ENCODE results near the gene TLCD2. TPM values are rescaled to one million over a fixed set of nuclear protein-coding genes. Genes with fewer than 3 reads are reported as not detected.

Gene TLCD2
- total RNA-seq, 1 donor from 2014 or later: 4.0 TPM

- TF ChIP-seq CTCF (conservative IDR thresholded peaks at IDR 0.05): no peak
- H3K4me1 Mint-ChIP-seq (ENCODE audit: unreplicated experiment): peaks cover 10% of the 10 kb centered on the region
- no peak overlapping the region for H3K4me3 Mint-ChIP-seq
- H3K27me3 Mint-ChIP-seq: no peaks in the 10 kb centered on the region
- no peaks in the 10 kb centered on the region for H3K9me3 Mint-ChIP-seq
- no peak overlapping the region for H3K27ac Mint-ChIP-seq
- H3K36me3 Mint-ChIP-seq: no peaks in the 10 kb centered on the region
- no peak for DNase-seq (ENCODE audit: extremely low spot score, unreplicated experiment)
Measured at GRCh38 chr17:1754430-1755112, 44.4 kb upstream of the TLCD2 start.

DNA sequence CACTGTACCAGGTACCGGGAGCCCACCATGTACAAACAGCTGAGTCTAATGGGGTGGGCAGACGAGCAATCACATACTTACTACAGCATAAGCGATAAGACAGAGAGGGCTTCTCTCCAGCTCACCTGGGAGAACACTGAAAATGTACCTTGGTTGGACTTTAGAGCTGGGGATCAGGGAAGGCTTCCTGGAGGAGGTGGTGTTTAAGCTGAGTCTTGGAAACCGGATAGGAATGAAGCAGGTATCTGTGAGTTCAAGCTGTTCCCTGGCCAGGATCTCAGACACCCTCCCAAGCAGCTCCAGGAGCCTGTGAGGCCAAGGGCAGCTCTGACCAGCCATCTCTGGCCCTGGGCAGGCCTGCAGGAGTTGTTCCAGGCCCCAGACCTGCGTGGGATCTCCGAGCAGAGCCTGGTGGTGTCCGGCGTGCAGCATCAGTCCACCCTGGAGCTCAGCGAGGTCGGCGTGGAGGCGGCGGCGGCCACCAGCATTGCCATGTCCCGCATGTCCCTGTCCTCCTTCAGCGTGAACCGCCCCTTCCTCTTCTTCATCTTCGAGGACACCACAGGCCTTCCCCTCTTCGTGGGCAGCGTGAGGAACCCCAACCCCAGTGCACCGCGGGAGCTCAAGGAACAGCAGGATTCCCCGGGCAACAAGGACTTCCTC, 43.7 kb upstream of the TLCD2 start:
- H3K4me3 Mint-ChIP-seq: no peak overlapping the region
- no peaks in the 10 kb centered on the region for H3K27me3 Mint-ChIP-seq
- H3K36me3 Mint-ChIP-seq: no peaks in the 10 kb centered on the region
- TF ChIP-seq CTCF (conservative IDR thresholded peaks at IDR 0.05): no peak
- DNase-seq (ENCODE audit: extremely low spot score, unreplicated experiment): no peak
- no peak overlapping the region for H3K27ac Mint-ChIP-seq
- H3K9me3 Mint-ChIP-seq: no peaks in the 10 kb centered on the region
- peaks cover 10% of the 10 kb centered on the region for H3K4me1 Mint-ChIP-seq (ENCODE audit: unreplicated experiment)

- no peaks in the 10 kb centered on the region for H3K9me3 Mint-ChIP-seq
- no peak overlapping the region for H3K27ac Mint-ChIP-seq
- H3K4me3 Mint-ChIP-seq: no peak overlapping the region
- no peak for TF ChIP-seq CTCF (conservative IDR thresholded peaks at IDR 0.05)
- peaks cover 10% of the 10 kb centered on the region for H3K4me1 Mint-ChIP-seq (ENCODE audit: unreplicated experiment)
- H3K36me3 Mint-ChIP-seq: no peaks in the 10 kb centered on the region
- no peak for DNase-seq (ENCODE audit: extremely low spot score, unreplicated experiment)
- no peaks in the 10 kb centered on the region for H3K27me3 Mint-ChIP-seq
Measured at GRCh38 chr17:1752425-1753262, 42.5 kb upstream of the TLCD2 start.

GRCh38 chr17:1750628-1751027, 40.5 kb upstream of the TLCD2 start:
- H3K27ac Mint-ChIP-seq: no peak overlapping the region
- peaks cover under 1% of the 10 kb centered on the region for H3K4me1 Mint-ChIP-seq (ENCODE audit: unreplicated experiment)
- DNase-seq (ENCODE audit: extremely low spot score, unreplicated experiment): no peak
- no peaks in the 10 kb centered on the region for H3K36me3 Mint-ChIP-seq
- no peaks in the 10 kb centered on the region for H3K27me3 Mint-ChIP-seq
- no peak for TF ChIP-seq CTCF (conservative IDR thresholded peaks at IDR 0.05)
- H3K9me3 Mint-ChIP-seq: no peaks in the 10 kb centered on the region
- H3K4me3 Mint-ChIP-seq: no peak overlapping the region

- Mint-ChIP-seq H3K9me3 (no peaks in the 10 kb centered on the region), H3K27ac (no peak overlapping the region), H3K27me3 (no peaks in the 10 kb centered on the region), H3K36me3 (no peaks in the 10 kb centered on the region), H3K4me3 (no peak overlapping the region), H3K4me1 (ENCODE audit: unreplicated experiment) (peaks cover 8% of the 10 kb centered on the region)
- no peak for DNase-seq (ENCODE audit: extremely low spot score, unreplicated experiment)
- no peak for TF ChIP-seq CTCF (conservative IDR thresholded peaks at IDR 0.05)
Measured at GRCh38 chr17:1746975-1747543, 36.9 kb upstream of the TLCD2 start.
